Measurements from ENCODE around the gene PRDM9.
"Not testable (repeated sequence)": the region's sequence is repeated elsewhere in the genome, so short reads cannot be mapped to it uniquely, and the experiment has no call there.

Gene PRDM9

GRCh38 chr5:23527216-23527920 lies 20.0 kb downstream of the PRDM9 start:
- DNase-seq (ENCODE audit: low read depth): not testable (repeated sequence)

GRCh38 chr5:23528677-23529076 lies 21.3 kb downstream of the PRDM9 start:
- DNase-seq (ENCODE audit: low read depth): no peak

- no peak for DNase-seq (ENCODE audit: low read depth)
Measured at GRCh38 chr5:23530571-23530970, 23.2 kb downstream of the PRDM9 start.

GRCh38 chr5:23571059-23571458 lies 63.6 kb downstream of the PRDM9 start:
- DNase-seq (ENCODE audit: low read depth): no peak

Data from GM04504 (cell line).